Upper lobe of right lung (tissue), 1 donor: ENCODE results near the gene KYAT1. TPM values are rescaled to one million over a fixed set of nuclear protein-coding genes. Genes with fewer than 3 reads are reported as not detected.

Source experiments
- ATAC-seq: fragments of 200-7000 bp; cut with Tn5 transposase; one replicate; pipeline ENCODE4 v1.9.1; 2020; ENCODE audit warnings: mild to moderate bottlenecking, moderate library complexity
- DNase-seq: peaks from one replicate; pipeline ENCODE4 v3.0.0-alpha.2; 2020
- H3K27ac ChIP-seq: fragments of 200-600 bp; one replicate; pipeline ENCODE4 v1.8.0; 2022
- H3K27me3 ChIP-seq: fragments of 200-600 bp; one replicate; pipeline ENCODE4 v1.8.0; 2022; ENCODE audit warnings: mild to moderate bottlenecking
- H3K36me3 ChIP-seq: fragments of 200-600 bp; one replicate; pipeline ENCODE4 v1.8.0; 2022
- H3K4me1 ChIP-seq: fragments of 200-600 bp; one replicate; pipeline ENCODE4 v1.8.0; 2022
- H3K4me3 ChIP-seq: fragments of 200-600 bp; one replicate; pipeline ENCODE4 v1.8.0; 2022; ENCODE audit warnings: mild to moderate bottlenecking
- H3K9me3 ChIP-seq: fragments of 200-600 bp; one replicate; pipeline ENCODE4 v1.8.0; 2022
- intact Hi-C: fragments of 100-400 bp; cut with DNase I; formaldehyde crosslinking; loops from one replicate; pipeline ENCODE4 v1.11.0; 2022
- total RNA-seq: library from RNA; stranded (reverse); fragmentation: NEBNext Ultra II Directional; extraction: Animal tissue kit (Norgen Biotek cat#: 25700); gene quantifications from one replicate; pipeline ENCODE4 v1.2.1, GENCODE V29; 2021
- TF ChIP-seq, protein P1 (sequence below): fragments of 200-600 bp; IDR thresholded peaks from one replicate; pipeline ENCODE4 v1.8.0; 2022; ENCODE audit warnings: antibody characterized with exemption
- donor health status: DM: no; HTN: yes; CAD: no; lungs with severe emphysema.

Gene KYAT1
- total RNA-seq, 1 donor from 2014 or later, result 6.6 TPM

DNA sequence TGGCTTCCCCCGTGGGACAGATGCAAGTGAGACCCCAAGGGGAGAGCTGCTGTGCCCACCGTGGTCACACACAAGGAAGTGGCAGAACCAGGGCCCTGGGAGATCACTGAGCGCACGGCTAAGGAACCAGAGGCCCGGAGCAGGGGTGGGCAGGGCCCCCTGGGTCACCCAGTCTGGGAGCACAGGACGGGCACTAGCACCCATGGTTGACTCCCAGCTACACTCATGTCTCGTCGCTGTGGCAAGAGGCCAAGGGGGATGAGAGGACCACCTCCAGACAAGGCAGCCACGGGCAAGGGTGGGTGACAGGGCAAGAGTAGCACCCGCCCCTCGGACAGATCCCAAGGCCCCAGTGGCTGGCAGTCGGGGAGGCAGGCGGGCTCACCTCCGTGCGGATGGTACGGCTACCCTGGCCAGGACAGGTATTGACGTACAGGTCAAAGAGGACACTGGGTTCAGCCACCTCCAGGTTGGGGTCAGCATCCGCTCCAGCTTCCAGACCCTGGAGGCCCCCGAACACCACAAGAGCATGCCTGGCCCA is 58.3 kb downstream of the KYAT1 start:
- no peak for ATAC-seq
- TF ChIP-seq, protein P1, sequence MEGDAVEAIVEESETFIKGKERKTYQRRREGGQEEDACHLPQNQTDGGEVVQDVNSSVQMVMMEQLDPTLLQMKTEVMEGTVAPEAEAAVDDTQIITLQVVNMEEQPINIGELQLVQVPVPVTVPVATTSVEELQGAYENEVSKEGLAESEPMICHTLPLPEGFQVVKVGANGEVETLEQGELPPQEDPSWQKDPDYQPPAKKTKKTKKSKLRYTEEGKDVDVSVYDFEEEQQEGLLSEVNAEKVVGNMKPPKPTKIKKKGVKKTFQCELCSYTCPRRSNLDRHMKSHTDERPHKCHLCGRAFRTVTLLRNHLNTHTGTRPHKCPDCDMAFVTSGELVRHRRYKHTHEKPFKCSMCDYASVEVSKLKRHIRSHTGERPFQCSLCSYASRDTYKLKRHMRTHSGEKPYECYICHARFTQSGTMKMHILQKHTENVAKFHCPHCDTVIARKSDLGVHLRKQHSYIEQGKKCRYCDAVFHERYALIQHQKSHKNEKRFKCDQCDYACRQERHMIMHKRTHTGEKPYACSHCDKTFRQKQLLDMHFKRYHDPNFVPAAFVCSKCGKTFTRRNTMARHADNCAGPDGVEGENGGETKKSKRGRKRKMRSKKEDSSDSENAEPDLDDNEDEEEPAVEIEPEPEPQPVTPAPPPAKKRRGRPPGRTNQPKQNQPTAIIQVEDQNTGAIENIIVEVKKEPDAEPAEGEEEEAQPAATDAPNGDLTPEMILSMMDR, result no peak
- Histone ChIP-seq H3K4me1 (peaks cover 11% of the 10 kb centered on the region), H3K4me3 (no peak overlapping the region), H3K9me3 (no peaks in the 10 kb centered on the region), H3K27me3 (no peaks in the 10 kb centered on the region), H3K36me3 (peaks cover 48% of the 10 kb centered on the region), H3K27ac (no peak overlapping the region)
- DNase-seq, result no peak
- intact Hi-C loops, result no loop called here

DNA sequence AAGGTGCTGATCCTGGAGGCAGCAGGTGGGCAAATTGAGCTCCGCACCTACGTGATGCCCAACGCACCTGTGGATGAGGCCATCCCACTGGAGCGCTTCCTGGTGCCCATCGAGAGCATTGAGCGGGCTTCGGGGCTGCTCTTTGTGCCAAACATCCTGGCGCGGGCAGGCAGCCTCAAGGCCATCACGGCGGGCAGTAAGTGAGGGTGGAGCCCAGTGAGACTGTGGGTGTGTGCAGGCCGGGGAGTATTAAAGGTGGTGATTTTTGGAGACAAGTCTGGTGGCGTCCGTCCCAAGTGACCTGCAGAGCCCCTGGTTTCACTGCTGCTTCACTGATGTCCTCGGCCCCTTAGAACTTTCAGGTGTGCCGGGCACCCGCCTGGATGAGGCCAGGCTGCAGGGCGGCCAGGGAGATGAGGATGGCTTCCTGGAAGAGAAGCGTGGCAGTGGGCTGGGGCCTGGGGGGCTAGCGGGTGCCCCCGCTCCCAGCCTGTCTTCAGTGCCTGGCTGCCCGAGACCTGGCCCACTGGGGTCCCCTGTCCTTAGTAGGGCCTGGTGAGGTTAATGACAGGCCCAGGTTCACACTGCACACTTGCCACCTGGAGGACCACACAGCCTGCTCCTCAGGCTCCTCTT is 59.2 kb downstream of the KYAT1 start:
- Histone ChIP-seq H3K27ac (no peak overlapping the region), H3K4me3 (no peak overlapping the region), H3K36me3 (peaks cover 48% of the 10 kb centered on the region), H3K4me1 (peaks cover 11% of the 10 kb centered on the region), H3K27me3 (no peaks in the 10 kb centered on the region), H3K9me3 (no peaks in the 10 kb centered on the region)
- intact Hi-C loops, result no loop called here
- TF ChIP-seq, protein P1, result no peak
- no peak for DNase-seq
- no peak for ATAC-seq

DNA sequence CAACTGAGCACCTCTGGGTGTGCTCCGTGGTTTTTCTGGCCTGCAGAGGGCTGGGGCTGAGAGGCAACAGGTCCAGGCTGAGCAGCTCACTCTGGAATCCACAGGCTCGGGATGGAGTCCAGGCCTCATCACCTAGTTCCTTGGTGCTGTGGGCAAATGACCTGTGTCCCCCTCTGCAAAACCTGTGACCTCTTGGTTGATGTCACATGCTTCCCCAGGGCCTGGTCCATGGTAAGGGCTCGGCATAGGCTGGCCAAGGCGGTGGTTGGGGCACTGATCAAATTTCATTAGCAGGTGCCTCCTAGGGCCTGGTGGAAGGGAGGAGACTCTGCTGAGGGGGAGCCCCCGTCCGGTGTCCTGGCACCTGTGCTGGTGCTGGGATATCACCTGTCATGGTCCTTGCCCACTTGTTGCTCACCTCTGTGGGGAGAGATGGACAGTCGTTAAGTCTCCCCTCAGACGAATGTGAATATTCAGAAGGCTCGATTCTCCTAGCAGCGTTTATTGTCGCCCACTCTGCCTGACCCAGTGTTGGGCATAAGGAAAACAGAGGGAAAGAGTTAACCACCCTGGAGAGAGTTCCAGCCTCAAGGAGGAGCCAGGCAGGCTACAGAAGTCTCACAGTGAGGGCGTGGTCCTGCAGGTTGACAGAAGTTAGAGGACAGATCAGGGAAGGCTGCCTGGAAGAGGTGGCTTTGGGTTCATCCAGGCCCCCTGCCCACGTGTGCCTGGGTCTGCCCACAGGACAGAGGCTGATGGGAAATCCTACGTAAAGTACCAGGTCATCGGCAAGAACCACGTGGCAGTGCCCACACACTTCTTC is 60.0 kb downstream of the KYAT1 start:
- no peak for ATAC-seq
- Histone ChIP-seq H3K4me3 (no peak overlapping the region), H3K27ac (no peak overlapping the region), H3K4me1 (peaks cover 11% of the 10 kb centered on the region), H3K36me3 (peaks cover 42% of the 10 kb centered on the region), H3K9me3 (no peaks in the 10 kb centered on the region), H3K27me3 (no peaks in the 10 kb centered on the region)
- intact Hi-C loops, result no loop called here
- TF ChIP-seq, protein P1, result no peak
- no peak for DNase-seq

DNA sequence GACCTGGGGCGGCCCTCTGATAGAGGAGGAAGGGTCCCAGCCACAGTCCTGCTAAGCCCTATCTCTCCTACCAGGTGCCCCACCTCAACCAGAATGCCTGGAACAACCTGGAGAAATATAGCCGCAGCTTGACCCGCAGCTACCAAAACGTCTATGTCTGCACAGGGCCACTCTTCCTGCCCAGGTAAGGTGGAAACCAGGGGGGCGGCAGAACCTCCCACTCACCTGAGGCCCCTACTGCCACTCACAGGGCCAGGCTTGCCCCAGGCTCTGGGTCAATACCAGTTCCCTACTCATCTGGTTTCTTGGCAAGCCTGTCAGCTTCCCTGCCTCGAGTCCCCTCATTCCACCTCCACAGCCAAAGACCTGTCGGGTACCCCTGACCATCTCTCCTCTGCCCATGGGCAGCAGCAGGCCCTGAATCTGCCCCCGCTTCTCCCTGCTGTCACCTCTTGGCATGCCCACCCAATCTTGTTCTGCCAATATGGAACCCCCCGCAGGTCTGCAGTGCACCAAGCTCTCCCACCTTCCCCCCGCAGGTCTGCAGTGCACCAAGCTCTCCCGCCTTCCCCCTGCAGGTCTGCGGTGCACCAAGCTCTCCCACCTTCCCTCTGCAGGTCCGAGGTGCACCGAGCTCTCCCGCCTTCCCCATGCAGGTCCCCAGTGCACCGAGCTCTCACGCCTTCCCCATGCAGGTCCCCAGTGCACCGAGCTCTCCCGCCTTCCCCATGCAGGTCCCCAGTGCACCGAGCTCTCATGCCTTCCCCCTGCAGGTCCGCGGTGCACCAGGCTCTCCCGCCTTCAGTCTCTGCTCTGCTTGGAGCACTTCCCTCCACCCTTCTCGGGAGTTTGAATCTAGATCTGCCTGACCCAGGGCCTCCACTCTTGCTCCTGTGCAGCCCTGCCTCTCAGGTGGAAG is 60.8 kb downstream of the KYAT1 start:
- no peak for DNase-seq
- intact Hi-C loops, result no loop called here
- H3K36me3 ChIP-seq, result peaks cover 33% of the 10 kb centered on the region
- H3K9me3 ChIP-seq, result no peaks in the 10 kb centered on the region
- no peak overlapping the region for H3K27ac ChIP-seq
- H3K27me3 ChIP-seq, result no peaks in the 10 kb centered on the region
- H3K4me3 ChIP-seq, result no peak overlapping the region
- peaks cover 11% of the 10 kb centered on the region for H3K4me1 ChIP-seq
- TF ChIP-seq, protein P1, result no peak
- ATAC-seq, result no peak
